Type B pancreatic cell (in vitro differentiated cells): ENCODE measurements around the gene TNFRSF17. TPM values are rescaled to one million over a fixed set of nuclear protein-coding genes. Genes with fewer than 3 reads are reported as not detected.
"Not testable (repeated sequence)": the region's sequence is repeated elsewhere in the genome, so short reads cannot be mapped to it uniquely, and the experiment has no call there.

Source experiments
- DNase-seq: peaks from one replicate; pipeline ENCODE4 v3.0.0; 2021; ENCODE audit warnings: mixed read lengths; ENCODE audit not compliant: unreplicated experiment; ENCODE audit errors: extremely low spot score
- H3K27ac Mint-ChIP-seq: 2 replicates; pipeline ENCODE4 v1.8.0; 2021; ENCODE audit warnings: mild to moderate bottlenecking, mixed read lengths
- H3K27me3 Mint-ChIP-seq: 2 replicates; pipeline ENCODE4 v1.8.0; 2021; ENCODE audit warnings: mixed read lengths
- H3K36me3 Mint-ChIP-seq: 2 replicates; pipeline ENCODE4 v1.8.0; 2021; ENCODE audit warnings: mixed read lengths
- H3K4me1 Mint-ChIP-seq: one replicate; pipeline ENCODE4 v1.8.0; 2021; ENCODE audit warnings: mixed read lengths; ENCODE audit not compliant: unreplicated experiment
- H3K4me3 Mint-ChIP-seq: 2 replicates; pipeline ENCODE4 v1.8.0; 2021; ENCODE audit warnings: mild to moderate bottlenecking, mixed read lengths
- H3K9me3 Mint-ChIP-seq: 2 replicates; pipeline ENCODE4 v1.8.0; 2021; ENCODE audit warnings: mixed read lengths
- CTCF ChIP-seq: fragments of 200-600 bp; sonication (generic); conservative IDR thresholded peaks from 2 replicates; pipeline ENCODE4 v1.5.0; 2021; ENCODE audit warnings: antibody characterized with exemption, mild to moderate bottlenecking
- total RNA-seq: library from RNA; stranded (reverse); gene quantifications from 2 replicates; pipeline ENCODE4 v1.2.1, GENCODE V29; 2021; ENCODE audit warnings: low replicate concordance

Gene TNFRSF17
- total RNA-seq, 1 donor from 2014 or later, result not detected

DNA sequence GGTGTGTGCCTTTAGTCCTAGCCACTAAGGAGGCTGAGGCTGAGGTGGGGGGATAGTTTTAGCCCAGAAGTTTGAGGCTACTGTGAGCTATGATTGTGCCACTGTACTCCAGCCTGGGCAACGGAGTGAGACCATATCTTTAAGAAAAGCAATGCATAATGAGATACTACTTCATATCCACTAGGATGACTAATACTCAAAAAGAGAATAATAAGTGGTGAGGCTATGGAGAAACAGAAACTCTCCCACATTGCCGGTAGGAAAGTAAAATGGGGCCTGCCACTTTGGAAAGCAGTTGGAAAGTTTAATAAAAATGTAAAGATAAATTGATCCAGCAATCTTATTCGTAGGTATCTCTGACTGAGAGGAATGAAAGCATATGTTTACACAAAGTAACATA is 18.6 kb upstream of the TNFRSF17 start:
- no peaks in the 10 kb centered on the region for H3K36me3 Mint-ChIP-seq
- H3K27ac Mint-ChIP-seq, result no peak overlapping the region
- H3K9me3 Mint-ChIP-seq, result no peaks in the 10 kb centered on the region
- no peak for DNase-seq
- no peak overlapping the region for H3K4me3 Mint-ChIP-seq
- TF ChIP-seq CTCF, result no peak
- H3K4me1 Mint-ChIP-seq, result no peaks in the 10 kb centered on the region
- H3K27me3 Mint-ChIP-seq, result no peaks in the 10 kb centered on the region

DNA sequence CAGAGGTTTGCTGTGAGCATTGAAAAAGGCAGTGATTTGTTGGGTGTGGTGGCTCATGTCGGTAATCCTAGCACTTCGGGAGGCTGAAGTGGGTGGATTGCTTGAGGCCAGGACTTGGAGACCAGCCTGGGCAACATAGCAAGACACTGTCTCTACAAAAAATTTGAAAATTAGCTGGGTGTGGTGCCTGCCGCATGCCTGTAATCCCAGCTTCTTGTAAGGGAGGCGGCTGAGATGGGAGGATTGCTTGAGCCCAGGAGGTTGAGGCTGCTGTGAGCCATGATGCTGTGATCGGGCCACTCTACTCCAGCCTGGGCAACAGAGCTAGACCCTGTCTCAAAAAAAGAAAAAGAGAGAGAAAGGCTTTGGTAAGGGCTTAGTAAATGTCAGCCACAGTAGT is 16.2 kb upstream of the TNFRSF17 start:
- Mint-ChIP-seq H3K4me3 (no peak overlapping the region), H3K27me3 (no peaks in the 10 kb centered on the region), H3K4me1 (no peaks in the 10 kb centered on the region), H3K36me3 (no peaks in the 10 kb centered on the region), H3K27ac (no peak overlapping the region), H3K9me3 (no peaks in the 10 kb centered on the region)
- TF ChIP-seq CTCF, result no peak
- DNase-seq, result no peak

GRCh38 chr16:11949527-11949926 is 15.5 kb upstream of the TNFRSF17 start:
- no peaks in the 10 kb centered on the region for H3K4me1 Mint-ChIP-seq
- no peaks in the 10 kb centered on the region for H3K36me3 Mint-ChIP-seq
- no peak overlapping the region for H3K27ac Mint-ChIP-seq
- peak; percentile 62 for TF ChIP-seq CTCF
- no peaks in the 10 kb centered on the region for H3K9me3 Mint-ChIP-seq
- no peak for DNase-seq
- no peak overlapping the region for H3K4me3 Mint-ChIP-seq
- H3K27me3 Mint-ChIP-seq, result no peaks in the 10 kb centered on the region

DNA sequence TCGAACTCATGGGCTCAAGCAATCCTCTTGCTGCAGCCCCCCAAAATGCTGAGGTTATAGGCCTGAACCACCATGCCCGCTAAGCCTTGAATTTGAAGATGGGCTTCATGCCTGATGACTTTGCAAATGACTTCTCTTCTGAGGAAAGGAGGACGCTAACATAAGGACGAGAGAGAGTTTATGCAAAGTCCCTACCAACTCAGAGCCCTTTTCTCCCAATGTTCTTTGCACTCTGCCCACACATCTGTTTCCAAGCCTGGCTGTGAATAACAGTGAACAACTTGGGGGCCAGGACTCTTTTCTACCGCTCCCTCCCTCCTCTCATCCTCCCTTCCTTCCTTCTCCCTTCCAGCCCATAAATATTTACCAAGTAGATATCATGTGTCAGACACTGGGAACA is 14.6 kb upstream of the TNFRSF17 start:
- no peak for DNase-seq
- no peak overlapping the region for H3K4me3 Mint-ChIP-seq
- TF ChIP-seq CTCF, result no peak
- H3K27me3 Mint-ChIP-seq, result no peaks in the 10 kb centered on the region
- H3K4me1 Mint-ChIP-seq, result no peaks in the 10 kb centered on the region
- no peak overlapping the region for H3K27ac Mint-ChIP-seq
- H3K9me3 Mint-ChIP-seq, result no peaks in the 10 kb centered on the region
- no peaks in the 10 kb centered on the region for H3K36me3 Mint-ChIP-seq

DNA sequence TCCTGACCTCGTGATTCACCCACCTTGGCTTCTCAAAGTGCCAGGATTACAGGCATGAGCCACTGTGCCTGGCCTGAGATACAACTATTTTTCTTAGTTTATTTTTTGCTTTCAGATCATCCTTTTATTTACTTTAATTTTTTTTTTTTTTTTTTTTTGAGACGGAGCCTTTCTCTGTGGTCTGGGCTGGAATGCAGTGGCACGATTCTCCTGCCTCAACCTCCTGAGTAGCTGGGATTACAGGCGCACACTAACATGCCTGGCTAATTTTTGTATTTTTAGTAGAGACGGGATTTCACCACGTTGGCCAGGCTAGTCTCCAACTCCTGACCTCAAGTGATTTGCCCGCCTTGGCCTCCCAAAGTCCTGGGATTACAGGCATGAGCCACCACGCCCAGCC is 11.4 kb upstream of the TNFRSF17 start:
- not testable (repeated sequence) for H3K4me1 Mint-ChIP-seq, H3K9me3 Mint-ChIP-seq, H3K4me3 Mint-ChIP-seq, H3K27ac Mint-ChIP-seq, H3K36me3 Mint-ChIP-seq, H3K27me3 Mint-ChIP-seq, DNase-seq

DNA sequence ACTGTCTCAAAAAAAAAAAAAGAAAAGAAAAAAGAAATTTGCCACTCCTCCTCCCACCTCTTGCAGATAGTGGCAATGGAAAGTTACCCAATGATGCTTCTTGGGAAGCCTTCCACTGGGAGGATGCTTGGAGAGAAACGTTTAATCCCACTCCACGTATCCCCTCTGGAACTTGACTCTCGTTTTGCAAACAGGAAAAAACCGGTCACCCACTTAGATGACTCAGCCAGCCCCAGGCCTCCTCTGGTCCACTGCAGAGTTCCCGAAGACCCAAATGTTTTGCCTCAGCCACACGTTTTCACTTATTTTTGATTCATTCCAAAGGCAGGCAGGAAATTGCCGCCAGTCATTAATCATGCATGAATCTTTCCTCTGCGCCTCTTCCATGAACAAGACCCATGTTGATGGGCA is 9.3 kb upstream of the TNFRSF17 start:
- no peak for DNase-seq
- Mint-ChIP-seq H3K4me1 (peaks cover 6% of the 10 kb centered on the region), H3K9me3 (no peaks in the 10 kb centered on the region), H3K36me3 (peaks cover 4% of the 10 kb centered on the region), H3K27ac (peak overlapping the region; percentile 63), H3K4me3 (peak overlapping the region; percentile 18), H3K27me3 (no peaks in the 10 kb centered on the region)
- TF ChIP-seq CTCF, result no peak
